Smooth muscle cell of the umbilical artery (primary cell): Measurements from ENCODE around the gene POC1B. TPM values are rescaled to one million over a fixed set of nuclear protein-coding genes. Genes with fewer than 3 reads are reported as not detected.

Experiments used
- total RNA-seq: library from RNA; depleted of rRNA; stranded (reverse); fragments of >200 nt; gene quantifications from 2 replicates; pipeline ENCODE4 v1.2.3, GENCODE V29; 2014

Gene POC1B
- 13.7 and 19.9 TPM in 2 replicates for total RNA-seq

GRCh38 chr12:89525824-89526770, at the start of gene POC1B:
POC1B (minus strand) TSS chr12:89526047; CDS start chr12:89525895, 152 bp downstream.

GRCh38 chr12:89524541-89525304, 1.1 kb downstream of the POC1B start, which contains the start of gene GALNT4:
GALNT4 (minus strand) TSS chr12:89524796; CDS start chr12:89524549, 247 bp downstream.

Other genes with a start within 250 kb of the POC1B start
- gene DUSP6, start 173.5 kb downstream of the POC1B start, total RNA-seq, result 28.8 and 67.6 TPM in 2 replicates
- gene GALNT4, start 1.3 kb downstream of the POC1B start, total RNA-seq, result 12.8 and 17.3 TPM in 2 replicates
- gene ATP2B1, start 182.8 kb upstream of the POC1B start, total RNA-seq, result 90.9 and 220 TPM in 2 replicates